GM12878 (cell line): ENCODE results near the gene SMTNL2. TPM values are rescaled to one million over a fixed set of nuclear protein-coding genes. Genes with fewer than 3 reads are reported as not detected.

Experiments used
- ATAC-seq: fragments of 200-7000 bp; cut with Tn5 transposase; 3 replicates; pipeline ENCODE4 v1.9.1; 2020; ENCODE audit warnings: mild to moderate bottlenecking, moderate library complexity
- BruUV-seq: library from RNA; stranded (reverse); fragments of 400-500 nt; replicated peaks from 2 replicates; lab custom pipeline; 2021; lab: Mats Ljungman, UMichigan
- CTCF ChIA-PET: fragments of 300-600 bp; sonication (Branson Sonifier 250); formaldehyde crosslinking; extraction: SDS; loops from one replicate; lab custom pipeline; 2021; ENCODE audit warnings: inconsistent platforms; lab: Yijun Ruan, JAX
- POLR2A ChIA-PET: fragments of 350-600 bp; formaldehyde crosslinking; extraction: SDS; loops from one replicate; lab custom pipeline; 2021; ENCODE audit warnings: inconsistent platforms; lab: Charles Lee
- RAD21 ChIA-PET: fragments of 300-600 bp; sonication (Branson Sonifier 250); formaldehyde crosslinking; loops from one replicate; lab custom pipeline; 2023; ENCODE audit warnings: antibody characterized with exemption; ENCODE audit not compliant: unreplicated experiment; lab: Charles Lee
- SMC1A ChIA-PET: fragments of 300-600 bp; sonication (Branson Sonifier 250); formaldehyde crosslinking; loops from one replicate; lab custom pipeline; 2023; ENCODE audit not compliant: unreplicated experiment, uncharacterized antibody; lab: Charles Lee
- DNase-seq: peaks from one replicate; pipeline ENCODE4 v3.0.0-alpha.2; 2011; ENCODE audit warnings: low read depth, low spot score
- FAIRE-seq: peaks from 3 replicates; lab custom pipeline; 2011; peaks lifted over from hg19 to GRCh38; lab: Jason Lieb, UNC
- H2AFZ ChIP-seq: 2 replicates; pipeline ENCODE4 v1.6.0; 2011; ENCODE audit warnings: low read depth, low read length, control low read depth; ENCODE audit not compliant: control insufficient read depth
- H3K27ac ChIP-seq: 2 replicates; pipeline ENCODE4 v1.5.1; 2011; ENCODE audit warnings: control low read depth; ENCODE audit not compliant: control insufficient read depth, insufficient read depth
- H3K27me3 ChIP-seq, 2 experiments: replicated peaks in 1 of 2; 2 replicates each; pipeline versions ENCODE4 v1.6.0 to v1.6.1; 2011; ENCODE audit warnings: low read length in 1 of 2; ENCODE audit not compliant: control insufficient read depth in 2 of 2, insufficient read depth in 2 of 2
- H3K36me3 ChIP-seq, 2 experiments: 2 replicates each; pipeline ENCODE4 v1.5.1; 2011; ENCODE audit warnings: low read length in 1 of 2; ENCODE audit not compliant: control insufficient read depth in 2 of 2, insufficient read depth in 2 of 2
- H3K4me1 ChIP-seq: 2 replicates; pipeline ENCODE4 v1.6.1; 2011; ENCODE audit warnings: mild to moderate bottlenecking, low read length, moderate library complexity, mixed read lengths; ENCODE audit not compliant: control insufficient read depth, insufficient read depth
- H3K4me2 ChIP-seq: 2 replicates; pipeline ENCODE4 v1.6.0; 2011; ENCODE audit warnings: control low read depth; ENCODE audit not compliant: control insufficient read depth, insufficient read depth
- H3K4me3 ChIP-seq: fragments of 200-600 bp; sonication (generic); 2 replicates; pipeline ENCODE4 v1.5.1; 2016
- H3K79me2 ChIP-seq: 2 replicates; pipeline ENCODE4 v1.6.0; 2011; ENCODE audit warnings: low read length; ENCODE audit not compliant: control insufficient read depth, insufficient read depth
- H3K9ac ChIP-seq: 2 replicates; pipeline ENCODE4 v1.8.0; 2011; ENCODE audit warnings: low read length, control low read depth, mixed read lengths; ENCODE audit not compliant: control insufficient read depth, insufficient read depth
- H3K9me3 ChIP-seq: replicated peaks from 3 replicates; pipeline ENCODE4 v1.5.1; 2011; ENCODE audit warnings: mild to moderate bottlenecking, low read length; ENCODE audit not compliant: control insufficient read depth, insufficient read depth
- H4K20me1 ChIP-seq: 2 replicates; pipeline ENCODE4 v1.6.0; 2011; ENCODE audit not compliant: control insufficient read depth, insufficient read depth
- IRF3 ChIP-seq: fragments of 450-650 bp; IDR thresholded peaks from 2 replicates; pipeline ENCODE4 v1.6.1; 2014; ENCODE audit warnings: mild to moderate bottlenecking
- POLR2A ChIP-seq: IDR thresholded peaks from 2 replicates; pipeline ENCODE4 v1.6.1; 2011; ENCODE audit warnings: low read depth, mild to moderate bottlenecking, low read length
- SPI1 ChIP-seq: IDR thresholded peaks from 2 replicates; pipeline ENCODE4 v1.6.1; 2011; ENCODE audit warnings: low read depth, mild to moderate bottlenecking, low read length, moderate library complexity, borderline replicate concordance; ENCODE audit not compliant: insufficient read depth
- SRF ChIP-seq, 2 experiments: IDR thresholded peaks; 2 replicates each; pipeline ENCODE4 v1.6.1; 2011; ENCODE audit warnings: low read depth in 2 of 2, low read length in 2 of 2, mild to moderate bottlenecking in 1 of 2, moderate library complexity in 1 of 2
- WGBS: methylation state at CpG from one replicate; pipeline ENCODE4 v1.1.6; 2016; ENCODE audit warnings: low lambda C conversion rate; ENCODE audit not compliant: insufficient replicate concordance, insufficient coverage; ENCODE audit errors: missing lambda C conversion rate; 5-methylcytosine and 5-hydroxymethylcytosine counted together
- in situ Hi-C: fragments of 300-500 bp; cut with MboI; formaldehyde crosslinking; loops from 9 replicates; pipeline ENCODE4 v1.14.3; 2018; ENCODE audit warnings: mixed read lengths
- intact Hi-C: fragments of 100-400 bp; cut with micrococcal nuclease; formaldehyde crosslinking; loops from one replicate; pipeline ENCODE4 v1.14.2; 2022; ENCODE audit not compliant: unreplicated experiment
- polyA plus RNA-seq, 11 experiments: library from polyadenylated mRNA; depleted of rRNA in 4 of 11; unstranded in 6 of 11; stranded (reverse) in 5 of 11; fragments of >200 nt; fragmentation: Nextera tagmentation in 4 of 11; fragmentation: Illumina TruSeq in 1 of 11; extraction: Ambion mirVana in 4 of 11; extraction: Trizol in 1 of 11; gene quantifications; 1 replicate in 1 of 11; 2 replicates in 10 of 11; pipeline versions ENCODE4 v1.2.1 to v1.2.3, GENCODE V29; 2011 to 2016; ENCODE audit warnings: inconsistent platforms in 2 of 11, missing spikeins in 2 of 11, low read depth in 1 of 11
- total RNA-seq, 4 experiments: library from RNA; depleted of rRNA in 3 of 4; stranded (reverse); fragments of >200 nt in 3 of 4; fragmentation: Illumina TruSeq in 1 of 4; extraction: Trizol in 1 of 4; gene quantifications; 2 replicates each; pipeline versions ENCODE4 v1.2.1 to v1.2.3, GENCODE V29; 2013 to 2021

Gene SMTNL2
- total and polyA plus RNA-seq, 10 of the 15 experiments (the other 5 are each of a cell fraction or from before 2014, with no cell fraction given): not detected

- Histone ChIP-seq H3K4me1 (peaks cover 13% of the 10 kb centered on the region), H3K27me3 (no peaks in the 10 kb centered on the region), H2AFZ (no peak overlapping the region), H3K36me3 (peaks cover 34 to 36% of the 10 kb centered on the region in 2 experiments), H3K9ac (no peak overlapping the region), H3K4me2 (no peak overlapping the region), H3K27ac (no peak overlapping the region), H3K4me3 (no peak overlapping the region), H3K9me3 (no peaks in the 10 kb centered on the region), H3K79me2 (peaks cover 27% of the 10 kb centered on the region), H4K20me1 (no peaks in the 10 kb centered on the region; the same call in none of the 2 replicates)
- ChIA-PET SMC1A (interaction anchor here (0.7 kb wide), 1 partner anchor 146 kb away, joined by 4 read pairs; no protein-coding TSS in a partner anchor), POLR2A (no interaction called here), CTCF (interaction anchor here (1.2 to 1.6 kb wide), 2 partner anchors 12 to 16 kb away, joined by 3 to 7 read pairs; no protein-coding TSS in a partner anchor), RAD21 (no interaction called here)
- no peak for TF ChIP-seq IRF3
- peak; percentile 28 to 64; a peak in 1 of 4 replicates for TF ChIP-seq SRF (IDR thresholded peaks at IDR 0.05; ENCODE audit: low read depth in 2 of 2, low read length in 2 of 2)
- DNase-seq (no peak), ATAC-seq (no peak), FAIRE-seq (no peak)
- intact Hi-C loops: no loop called here
- WGBS: 89% methylated on average over 8 of the region's 8 CpGs
- in situ Hi-C loops: no loop called here
- no TSS peak for BruUV-seq
These were observed 33.2 kb upstream of the SMTNL2 start for GRCh38 chr17:4551141-4551540.

DNA sequence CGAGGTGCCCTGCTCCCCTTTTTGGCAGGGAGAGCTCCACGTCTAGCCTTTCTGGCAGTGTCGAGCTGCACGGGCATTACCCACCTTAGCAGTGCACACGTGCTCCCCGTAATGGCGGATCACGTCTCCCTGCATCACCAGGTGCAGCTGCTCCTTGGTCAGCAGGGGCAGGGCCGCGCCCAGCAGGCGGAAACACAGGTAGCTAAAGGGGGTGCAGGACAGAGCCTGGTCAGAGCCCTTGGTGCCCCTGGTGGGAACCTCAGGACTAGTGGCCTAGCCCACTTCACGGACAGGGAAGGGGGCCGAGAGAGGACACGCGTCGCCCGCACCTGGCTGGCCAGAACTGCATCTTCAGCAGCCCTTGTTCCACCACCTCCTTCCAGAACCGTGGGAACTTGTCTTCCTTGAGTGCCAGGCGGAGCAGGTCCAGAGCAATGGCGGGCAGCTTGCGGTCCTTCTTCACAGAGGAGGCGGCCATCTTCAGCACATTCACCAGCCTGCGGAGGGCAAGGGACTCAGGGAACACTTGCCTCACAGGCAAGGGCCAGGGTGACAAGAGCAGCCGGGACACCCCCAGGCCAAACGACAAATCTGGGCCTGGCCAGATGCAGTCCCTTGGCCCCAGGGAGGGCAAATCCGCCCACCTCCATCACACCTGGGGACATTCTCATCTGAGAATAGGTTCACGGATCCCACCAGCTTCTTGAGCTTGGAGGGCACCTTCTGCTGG lies 32.4 kb upstream of the SMTNL2 start:
- DNase-seq: no peak
- no peak overlapping the region for H2AFZ ChIP-seq
- in situ Hi-C loops: no loop called here
- BruUV-seq: no TSS peak
- intact Hi-C loops: no loop called here
- no peaks in the 10 kb centered on the region for H3K27me3 ChIP-seq
- POLR2A ChIA-PET: no interaction called here
- peaks cover 21% of the 10 kb centered on the region for H3K4me1 ChIP-seq
- CTCF ChIA-PET: interaction anchor here (1.2 to 5.8 kb wide), 3 partner anchors 11 to 15 kb away, joined by 3 to 60 read pairs (median 7); no protein-coding TSS in a partner anchor
- no peaks in the 10 kb centered on the region for H3K9me3 ChIP-seq
- peaks cover 32 to 34% of the 10 kb centered on the region in 2 experiments for H3K36me3 ChIP-seq
- 92% methylated on average over 26 of the region's 27 CpGs for WGBS
- no peak for ATAC-seq
- no peak for FAIRE-seq
- no peak for TF ChIP-seq SPI1
- 0 out of 2 replicates have a peak, but pooled peaks have one; percentile 28 for TF ChIP-seq POLR2A
- peaks cover 27% of the 10 kb centered on the region for H3K79me2 ChIP-seq
- H4K20me1 ChIP-seq: no peaks in the 10 kb centered on the region; the same call in 1 of the 2 replicates
- no peak overlapping the region for H3K27ac ChIP-seq
- H3K4me2 ChIP-seq: no peak overlapping the region
- no peak overlapping the region for H3K9ac ChIP-seq
- SMC1A ChIA-PET: no interaction called here
- H3K4me3 ChIP-seq: no peak overlapping the region
- RAD21 ChIA-PET: no interaction called here
